Fibroblast of skin of left biceps (primary cell): ENCODE data around the gene KLHL29.

Source experiments
- DNase-seq, 2 experiments: peaks; one replicate each; pipeline ENCODE4 v3.0.0-alpha.2; 2013; ENCODE audit warnings: low read depth in 2 of 2

Gene KLHL29

DNA sequence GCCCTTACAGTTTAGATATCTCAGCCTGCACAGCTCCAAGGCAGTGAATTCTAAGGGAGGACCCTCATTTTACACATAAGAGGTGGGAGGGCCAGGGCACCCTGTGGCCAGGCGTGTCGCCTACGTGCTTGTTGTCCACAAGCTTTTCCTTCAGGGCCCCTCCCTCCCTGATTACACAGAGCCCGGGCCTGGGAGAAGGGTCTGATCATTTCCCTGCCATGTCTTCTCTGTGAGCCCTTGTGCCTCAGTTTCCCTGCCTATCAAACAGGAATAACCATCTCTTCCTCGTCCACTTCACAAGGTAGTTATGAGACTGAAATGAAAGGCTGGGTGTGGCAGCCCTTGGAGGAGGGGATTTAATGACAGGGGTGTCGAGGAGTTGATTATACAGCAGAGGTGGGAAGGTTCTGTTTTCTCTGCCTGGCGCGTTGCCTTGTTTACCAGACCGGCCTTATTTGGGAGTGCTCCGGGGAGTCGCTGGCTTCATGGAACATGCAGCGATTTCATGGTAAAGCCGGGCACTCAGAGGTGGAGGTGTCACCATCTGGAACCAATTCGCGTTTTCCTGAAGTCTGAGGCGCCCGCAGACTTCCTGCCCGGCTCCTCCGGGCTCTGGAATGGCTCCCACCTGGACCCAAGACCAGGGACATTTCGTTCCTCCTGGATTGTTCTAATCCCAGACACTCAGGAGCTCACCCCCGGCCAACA is 208.9 kb downstream of the KLHL29 start:
- no peak for DNase-seq

- no peak for DNase-seq
Measured at GRCh38 chr2:23594460-23594825, 209.5 kb downstream of the KLHL29 start.

GRCh38 chr2:23595021-23595420 is 210.0 kb downstream of the KLHL29 start:
- no peak for DNase-seq

- DNase-seq = peak in 1 of 2 experiments; percentile 31
Measured at GRCh38 chr2:23595601-23596251, 210.7 kb downstream of the KLHL29 start.

DNA sequence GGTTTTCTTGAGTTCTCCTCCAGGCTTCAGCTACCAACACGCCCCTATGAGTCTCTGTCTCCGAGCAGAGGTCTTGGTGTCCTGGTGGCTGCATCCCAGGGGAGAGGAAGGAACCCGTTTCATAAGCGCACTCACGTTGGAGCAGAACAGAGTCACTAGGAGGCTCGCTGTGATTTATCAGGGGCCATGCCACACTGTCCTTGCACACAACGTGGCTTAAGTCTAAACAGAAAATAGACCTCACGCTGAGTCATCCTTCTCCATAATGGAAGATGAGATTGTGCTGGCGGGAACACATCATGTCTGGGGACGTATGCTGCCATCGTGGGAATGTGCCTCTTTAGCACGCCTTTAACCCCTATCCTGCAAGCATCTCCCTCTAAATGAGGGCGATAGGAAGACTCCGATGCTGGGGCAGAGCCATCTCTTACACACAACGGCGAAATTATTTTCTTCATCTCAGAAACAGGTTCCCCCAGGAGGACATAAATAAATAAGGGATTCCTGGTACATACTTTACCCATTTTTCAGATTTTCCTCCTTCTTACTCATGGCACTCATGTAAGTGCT is 211.4 kb downstream of the KLHL29 start:
- no peak for DNase-seq

DNA sequence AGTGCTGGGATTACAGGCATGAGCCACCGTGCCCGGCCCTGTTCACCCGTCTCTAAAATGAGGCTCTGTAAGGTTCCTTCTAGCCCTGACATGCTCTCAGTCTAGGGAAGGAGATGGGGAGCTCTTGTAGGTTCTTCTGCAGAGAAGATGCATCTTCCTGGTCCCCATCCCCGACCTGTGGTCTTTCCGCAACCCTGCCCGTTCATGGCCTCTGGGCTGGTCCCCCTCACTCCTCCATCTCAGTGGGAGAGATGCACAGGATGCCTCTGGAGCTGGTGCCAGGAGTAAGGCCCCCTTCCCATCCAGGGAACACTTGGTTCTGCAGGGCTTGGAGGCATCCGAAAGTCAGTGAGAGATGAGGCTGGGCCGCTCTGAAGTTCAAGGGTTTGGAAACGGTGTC is 212.7 kb downstream of the KLHL29 start:
- DNase-seq = no peak

- DNase-seq = no peak
Measured at GRCh38 chr2:23599006-23599405, 214.0 kb downstream of the KLHL29 start.

- no peak for DNase-seq
Measured at GRCh38 chr2:23599667-23600066, 214.7 kb downstream of the KLHL29 start.

- DNase-seq = no peak
Measured at GRCh38 chr2:23600346-23600745, 215.4 kb downstream of the KLHL29 start.

GRCh38 chr2:23601301-23601965 is 216.5 kb downstream of the KLHL29 start:
- no peak for DNase-seq

DNA sequence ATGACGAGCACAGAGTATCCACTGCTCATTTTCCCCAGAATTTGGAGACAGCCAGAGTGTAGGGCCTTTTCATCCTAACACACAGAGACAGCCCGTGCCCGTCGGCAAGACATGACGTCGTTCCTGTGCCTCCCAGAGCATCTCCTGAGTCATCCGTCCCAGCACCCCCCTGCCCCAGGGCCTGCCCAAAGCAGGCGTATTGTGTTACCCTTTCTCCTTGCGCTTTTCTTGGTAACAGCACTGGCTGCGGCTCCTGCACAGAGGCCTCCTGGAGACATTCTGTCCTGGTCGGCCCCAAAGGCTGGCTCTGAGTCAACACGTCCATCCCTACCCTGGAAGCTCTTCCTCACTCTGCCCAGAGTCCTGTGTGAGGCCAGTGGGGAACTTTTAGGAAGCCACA is 217.1 kb downstream of the KLHL29 start:
- no peak for DNase-seq

- no peak for DNase-seq
Measured at GRCh38 chr2:23603156-23603555, 218.2 kb downstream of the KLHL29 start.

GRCh38 chr2:23603581-23603980 is 218.6 kb downstream of the KLHL29 start:
- no peak for DNase-seq

DNA sequence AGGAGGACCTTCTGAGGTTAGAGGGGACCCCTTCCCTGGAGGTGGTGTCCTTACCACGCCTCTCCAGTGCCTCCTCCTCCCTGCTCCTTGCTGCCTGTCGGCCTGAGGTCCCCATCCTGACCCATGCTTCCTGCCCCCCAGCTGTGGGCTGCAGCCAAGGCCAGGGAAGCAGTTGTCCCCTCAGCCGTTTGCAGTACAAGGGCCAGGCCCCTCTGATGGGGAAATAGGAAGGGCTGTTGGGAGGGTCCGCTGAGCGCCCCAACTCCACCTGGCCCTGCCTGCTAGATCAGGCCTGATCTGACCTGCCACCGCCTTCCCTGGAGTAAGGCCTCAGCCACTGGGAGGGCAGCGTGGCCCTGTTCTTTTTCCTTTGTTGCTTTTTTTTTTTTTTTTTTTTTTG is 219.8 kb downstream of the KLHL29 start:
- no peak for DNase-seq

DNA sequence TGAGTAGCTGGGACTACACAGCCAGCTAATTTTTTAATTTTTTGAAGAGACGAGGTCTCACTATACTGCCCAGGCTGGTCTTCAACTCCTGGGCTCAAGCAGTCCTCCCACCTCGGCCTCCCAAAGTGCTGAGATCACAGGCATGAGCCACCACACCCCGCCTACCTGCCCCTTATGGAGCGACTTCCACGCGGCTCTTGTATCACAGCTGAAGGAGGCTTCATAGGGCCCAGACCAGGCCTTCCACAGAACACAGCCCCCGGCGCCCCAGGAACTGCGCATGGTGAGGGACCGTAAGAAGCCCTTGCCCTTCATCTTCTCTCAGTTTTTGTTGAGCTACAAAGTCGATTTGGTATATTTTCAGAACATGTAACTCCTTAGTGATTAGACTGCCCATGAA is 220.3 kb downstream of the KLHL29 start:
- DNase-seq = no peak

GRCh38 chr2:23606196-23606595 is 221.2 kb downstream of the KLHL29 start:
- DNase-seq = no peak

- no peak for DNase-seq
Measured at GRCh38 chr2:23606968-23607367, 222.0 kb downstream of the KLHL29 start.

GRCh38 chr2:23607925-23608324 is 222.9 kb downstream of the KLHL29 start:
- DNase-seq = no peak

GRCh38 chr2:23609254-23609653 is 224.3 kb downstream of the KLHL29 start:
- no peak for DNase-seq

- DNase-seq = no peak
Measured at GRCh38 chr2:23611839-23612238, 226.9 kb downstream of the KLHL29 start.

- DNase-seq = no peak
Measured at GRCh38 chr2:23614701-23615100, 229.7 kb downstream of the KLHL29 start.

- no peak for DNase-seq
Measured at GRCh38 chr2:23615216-23616020, 230.4 kb downstream of the KLHL29 start.
